HFF-Myc (cell line): ENCODE results near the gene STXBP5.
A peak's percentile ranks its signal among the peaks of the same experiment; 100 is the strongest.
"Not testable (repeated sequence)": the region's sequence is repeated elsewhere in the genome, so short reads cannot be mapped to it uniquely, and the experiment has no call there.

ENCODE experiments used
- DNase-seq: peaks from one replicate; pipeline ENCODE4 v3.0.0-alpha.2; 2011; ENCODE audit warnings: low read depth; ENCODE audit errors: extremely low read depth
- H3K4me3 ChIP-seq: replicated peaks from 2 replicates; pipeline ENCODE4 v1.5.1; 2011; ENCODE audit warnings: low read depth, mild to moderate bottlenecking, control low read depth, low read length
- TF ChIP-seq, protein P1 (sequence below): IDR thresholded peaks from 2 replicates; pipeline ENCODE4 v1.5.1; 2012; ENCODE audit warnings: mild to moderate bottlenecking, low read depth, low read length, control low read depth; ENCODE audit errors: missing control alignments

Gene STXBP5

DNA sequence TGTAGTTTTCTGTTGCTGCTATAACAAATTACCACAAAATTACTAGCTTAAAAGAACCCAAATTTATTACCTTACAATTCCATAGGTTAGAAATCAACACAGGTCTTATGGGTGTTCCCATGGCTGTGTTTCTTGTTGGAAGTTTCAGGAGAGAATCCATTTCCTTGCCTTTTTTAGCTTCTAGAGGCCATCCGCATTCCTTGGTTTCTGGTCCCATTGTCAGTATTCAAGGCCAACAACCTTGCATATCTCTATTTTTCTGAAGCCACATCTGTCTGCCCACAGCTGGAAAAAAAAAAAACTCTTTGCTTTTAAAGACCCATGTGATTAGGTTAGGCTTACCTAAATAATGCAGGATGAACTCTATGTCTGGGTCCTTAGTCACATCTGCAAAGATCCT, 174.6 kb downstream of the STXBP5 start:
- no peak for DNase-seq
- TF ChIP-seq, protein P1, sequence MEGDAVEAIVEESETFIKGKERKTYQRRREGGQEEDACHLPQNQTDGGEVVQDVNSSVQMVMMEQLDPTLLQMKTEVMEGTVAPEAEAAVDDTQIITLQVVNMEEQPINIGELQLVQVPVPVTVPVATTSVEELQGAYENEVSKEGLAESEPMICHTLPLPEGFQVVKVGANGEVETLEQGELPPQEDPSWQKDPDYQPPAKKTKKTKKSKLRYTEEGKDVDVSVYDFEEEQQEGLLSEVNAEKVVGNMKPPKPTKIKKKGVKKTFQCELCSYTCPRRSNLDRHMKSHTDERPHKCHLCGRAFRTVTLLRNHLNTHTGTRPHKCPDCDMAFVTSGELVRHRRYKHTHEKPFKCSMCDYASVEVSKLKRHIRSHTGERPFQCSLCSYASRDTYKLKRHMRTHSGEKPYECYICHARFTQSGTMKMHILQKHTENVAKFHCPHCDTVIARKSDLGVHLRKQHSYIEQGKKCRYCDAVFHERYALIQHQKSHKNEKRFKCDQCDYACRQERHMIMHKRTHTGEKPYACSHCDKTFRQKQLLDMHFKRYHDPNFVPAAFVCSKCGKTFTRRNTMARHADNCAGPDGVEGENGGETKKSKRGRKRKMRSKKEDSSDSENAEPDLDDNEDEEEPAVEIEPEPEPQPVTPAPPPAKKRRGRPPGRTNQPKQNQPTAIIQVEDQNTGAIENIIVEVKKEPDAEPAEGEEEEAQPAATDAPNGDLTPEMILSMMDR, result no peak
- no peak overlapping the region for H3K4me3 ChIP-seq

DNA sequence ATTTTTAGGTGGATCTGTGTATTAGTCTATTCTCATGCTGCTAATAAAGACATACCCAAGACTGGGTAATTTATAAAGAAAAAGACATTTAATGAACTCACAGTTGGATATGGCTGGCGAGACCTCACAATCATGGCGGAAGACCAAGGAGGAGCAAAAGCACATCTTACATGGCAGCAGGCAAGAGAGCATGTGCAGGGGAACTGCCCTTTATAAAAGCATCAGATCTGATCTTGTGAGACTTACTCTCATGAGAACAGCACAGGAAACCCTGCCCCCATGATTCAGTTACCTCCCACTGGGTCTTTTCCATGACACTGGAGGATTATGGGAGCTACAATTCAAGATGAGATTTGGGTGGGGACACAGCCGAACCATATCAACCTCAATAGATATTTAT, 176.6 kb downstream of the STXBP5 start:
- not testable (repeated sequence) for DNase-seq, H3K4me3 ChIP-seq

DNA sequence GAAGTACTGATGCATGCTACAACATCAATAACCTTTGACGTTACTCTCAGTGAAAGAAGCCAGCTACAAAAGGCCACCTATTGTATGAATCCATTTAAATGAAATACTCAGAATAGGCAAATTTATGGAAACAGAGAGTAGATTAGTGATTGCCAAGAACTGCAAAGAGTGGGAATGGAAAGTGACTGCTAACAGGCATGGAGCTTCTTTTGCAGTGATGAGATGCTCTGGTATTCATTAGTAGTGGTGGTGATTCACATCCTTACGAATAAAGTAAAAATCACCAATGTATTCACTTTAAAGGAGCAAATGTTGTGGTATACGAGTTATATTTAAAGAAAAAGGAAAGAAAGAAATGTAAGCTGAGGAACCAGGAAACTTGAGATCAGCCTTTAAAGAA, 177.5 kb downstream of the STXBP5 start:
- no peak overlapping the region for H3K4me3 ChIP-seq
- DNase-seq, result peak; percentile 29
- TF ChIP-seq, protein P1, result no peak

GRCh38 chr6:147382945-147383554, 178.8 kb downstream of the STXBP5 start:
- peak; percentile 15 for DNase-seq
- H3K4me3 ChIP-seq, result no peak overlapping the region
- TF ChIP-seq, protein P1, result peak; percentile 39

- no peak overlapping the region for H3K4me3 ChIP-seq
- TF ChIP-seq, protein P1, result no peak
- DNase-seq, result no peak
Observed at GRCh38 chr6:147384029-147384428, 179.8 kb downstream of the STXBP5 start.

- no peak overlapping the region for H3K4me3 ChIP-seq
- DNase-seq, result no peak
- TF ChIP-seq, protein P1, result no peak
Observed at GRCh38 chr6:147384737-147385710, 180.8 kb downstream of the STXBP5 start.

- no peak overlapping the region for H3K4me3 ChIP-seq
- TF ChIP-seq, protein P1, result no peak
- no peak for DNase-seq
Observed at GRCh38 chr6:147389463-147389862, 185.2 kb downstream of the STXBP5 start.
